WTC11 (cell line): ENCODE results near the gene PRKCZ. TPM values are rescaled to one million over a fixed set of nuclear protein-coding genes. Genes with fewer than 3 reads are reported as not detected.

ENCODE experiments used
- ATAC-seq: fragments of 200-7000 bp; cut with Tn5 transposase; 2 replicates; pipeline ENCODE4 v1.10.0; 2021; ENCODE audit warnings: mild to moderate bottlenecking, moderate library complexity
- CTCF ChIA-PET: fragments of 300-600 bp; sonication (Branson Sonifier 250); formaldehyde crosslinking; loops from one replicate; lab custom pipeline; 2021; ENCODE audit warnings: antibody characterized with exemption; lab: Charles Lee
- POLR2A ChIA-PET: fragments of 350-600 bp; sonication (Branson Sonifier 250); formaldehyde crosslinking; loops from one replicate; lab custom pipeline; 2021; ENCODE audit warnings: antibody characterized with exemption; lab: Charles Lee
- DNase-seq: peaks from one replicate; pipeline ENCODE4 v3.0.0; 2021; ENCODE audit warnings: low spot score
- H3K27ac Mint-ChIP-seq: 2 replicates; pipeline ENCODE4 v1.8.0; 2021; ENCODE audit warnings: mixed read lengths
- H3K27me3 Mint-ChIP-seq: 2 replicates; pipeline ENCODE4 v1.8.0; 2021; ENCODE audit warnings: low read depth, mild to moderate bottlenecking, moderate library complexity, mixed read lengths
- H3K36me3 Mint-ChIP-seq: 2 replicates; pipeline ENCODE4 v1.8.0; 2021; ENCODE audit warnings: mixed read lengths
- H3K4me1 Mint-ChIP-seq: 2 replicates; pipeline ENCODE4 v1.8.0; 2022; ENCODE audit warnings: mixed read lengths
- H3K4me3 Mint-ChIP-seq: 2 replicates; pipeline ENCODE4 v1.8.0; 2021; ENCODE audit warnings: mild to moderate bottlenecking, moderate library complexity, mixed read lengths
- H3K9me3 Mint-ChIP-seq: 2 replicates; pipeline ENCODE4 v1.8.0; 2021; ENCODE audit warnings: mixed read lengths
- CREM ChIP-seq: sonication (generic); formaldehyde crosslinking; IDR thresholded peaks from 2 replicates; pipeline ENCODE4 v1.8.1; 2022; ENCODE audit warnings: mild to moderate bottlenecking, missing genetic modification reagents, moderate library complexity
- HMGA2 ChIP-seq: fragments of 250-450 bp; sonication (Bioruptor Pico); IDR thresholded peaks from 2 replicates; pipeline ENCODE4 v1.4.0; 2021; ENCODE audit warnings: mild to moderate bottlenecking, moderate library complexity
- IRF2 ChIP-seq: sonication (generic); formaldehyde crosslinking; IDR thresholded peaks from 2 replicates; pipeline ENCODE4 v1.8.0; 2022; ENCODE audit warnings: low read depth, missing genetic modification reagents, borderline replicate concordance
- MYBL2 ChIP-seq: sonication (generic); formaldehyde crosslinking; IDR thresholded peaks from 2 replicates; pipeline ENCODE4 v1.8.1; 2023; ENCODE audit warnings: mild to moderate bottlenecking, moderate library complexity, missing genetic modification reagents
- NR1H2 ChIP-seq: sonication (generic); formaldehyde crosslinking; IDR thresholded peaks from 2 replicates; pipeline ENCODE4 v1.9.0; 2021; ENCODE audit warnings: mild to moderate bottlenecking, moderate library complexity, missing genetic modification reagents
- TEAD1 ChIP-seq: sonication (generic); formaldehyde crosslinking; IDR thresholded peaks from 2 replicates; pipeline ENCODE4 v1.8.0; 2022; ENCODE audit warnings: mild to moderate bottlenecking, missing genetic modification reagents
- ZNF138 ChIP-seq: sonication (generic); formaldehyde crosslinking; conservative IDR thresholded peaks from 2 replicates; pipeline ENCODE4 v1.8.1; 2022; ENCODE audit warnings: mild to moderate bottlenecking, moderate library complexity, missing genetic modification reagents
- ZNF232 ChIP-seq: sonication (generic); formaldehyde crosslinking; IDR thresholded peaks from 2 replicates; pipeline ENCODE4 v1.8.0; 2022; ENCODE audit warnings: mild to moderate bottlenecking, missing genetic modification reagents
- total RNA-seq: library from RNA; stranded (reverse); gene quantifications from 3 replicates; pipeline ENCODE4 v1.2.3, GENCODE V29; 2021
- TF ChIP-seq, protein P1 (sequence below): sonication (generic); formaldehyde crosslinking; IDR thresholded peaks from 2 replicates; pipeline ENCODE4 v1.8.0; 2023; ENCODE audit warnings: missing genetic modification reagents, mild to moderate bottlenecking, borderline replicate concordance
- TF ChIP-seq, protein P2 (sequence below): sonication (generic); formaldehyde crosslinking; IDR thresholded peaks from 2 replicates; pipeline ENCODE4 v1.8.1; 2022; ENCODE audit warnings: low read depth, mild to moderate bottlenecking, moderate library complexity, missing genetic modification reagents, borderline replicate concordance
- TF ChIP-seq, protein P3 (sequence below): sonication (generic); formaldehyde crosslinking; IDR thresholded peaks from 2 replicates; pipeline ENCODE4 v1.8.0; 2022; ENCODE audit warnings: missing genetic modification reagents

Gene PRKCZ
- total RNA-seq, 1 experiment from 2014 or later, result 52.5 TPM

DNA sequence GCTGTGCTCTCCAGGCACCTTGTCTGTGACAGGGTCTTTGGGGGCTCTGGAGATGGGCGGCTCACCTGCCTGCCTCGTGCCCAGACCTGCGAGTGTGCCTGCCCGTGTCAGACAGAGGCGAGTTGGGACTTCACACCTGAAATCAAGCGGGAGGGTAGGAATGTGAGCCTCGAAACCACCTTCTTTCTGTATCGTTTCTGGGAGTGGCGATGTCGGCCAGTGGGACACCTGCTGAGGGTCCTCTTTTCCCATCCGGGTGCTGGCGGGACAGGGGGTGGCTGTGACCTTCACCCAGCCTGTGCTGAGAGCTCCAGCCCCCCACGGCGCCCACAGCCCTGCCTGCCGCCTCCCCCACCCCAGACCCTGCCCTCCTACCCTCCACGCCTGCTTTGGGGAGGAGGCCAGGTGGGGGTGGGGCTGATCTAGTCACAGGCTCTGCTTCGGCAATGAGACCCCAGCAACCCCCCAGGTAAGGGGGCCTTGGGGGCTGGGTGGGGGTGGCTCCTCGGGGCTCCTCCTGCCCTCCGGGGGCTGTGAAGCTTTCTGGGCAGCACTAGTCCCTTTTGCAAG, 160.0 kb downstream of the PRKCZ start (continued):
- TF ChIP-seq, protein P1, sequence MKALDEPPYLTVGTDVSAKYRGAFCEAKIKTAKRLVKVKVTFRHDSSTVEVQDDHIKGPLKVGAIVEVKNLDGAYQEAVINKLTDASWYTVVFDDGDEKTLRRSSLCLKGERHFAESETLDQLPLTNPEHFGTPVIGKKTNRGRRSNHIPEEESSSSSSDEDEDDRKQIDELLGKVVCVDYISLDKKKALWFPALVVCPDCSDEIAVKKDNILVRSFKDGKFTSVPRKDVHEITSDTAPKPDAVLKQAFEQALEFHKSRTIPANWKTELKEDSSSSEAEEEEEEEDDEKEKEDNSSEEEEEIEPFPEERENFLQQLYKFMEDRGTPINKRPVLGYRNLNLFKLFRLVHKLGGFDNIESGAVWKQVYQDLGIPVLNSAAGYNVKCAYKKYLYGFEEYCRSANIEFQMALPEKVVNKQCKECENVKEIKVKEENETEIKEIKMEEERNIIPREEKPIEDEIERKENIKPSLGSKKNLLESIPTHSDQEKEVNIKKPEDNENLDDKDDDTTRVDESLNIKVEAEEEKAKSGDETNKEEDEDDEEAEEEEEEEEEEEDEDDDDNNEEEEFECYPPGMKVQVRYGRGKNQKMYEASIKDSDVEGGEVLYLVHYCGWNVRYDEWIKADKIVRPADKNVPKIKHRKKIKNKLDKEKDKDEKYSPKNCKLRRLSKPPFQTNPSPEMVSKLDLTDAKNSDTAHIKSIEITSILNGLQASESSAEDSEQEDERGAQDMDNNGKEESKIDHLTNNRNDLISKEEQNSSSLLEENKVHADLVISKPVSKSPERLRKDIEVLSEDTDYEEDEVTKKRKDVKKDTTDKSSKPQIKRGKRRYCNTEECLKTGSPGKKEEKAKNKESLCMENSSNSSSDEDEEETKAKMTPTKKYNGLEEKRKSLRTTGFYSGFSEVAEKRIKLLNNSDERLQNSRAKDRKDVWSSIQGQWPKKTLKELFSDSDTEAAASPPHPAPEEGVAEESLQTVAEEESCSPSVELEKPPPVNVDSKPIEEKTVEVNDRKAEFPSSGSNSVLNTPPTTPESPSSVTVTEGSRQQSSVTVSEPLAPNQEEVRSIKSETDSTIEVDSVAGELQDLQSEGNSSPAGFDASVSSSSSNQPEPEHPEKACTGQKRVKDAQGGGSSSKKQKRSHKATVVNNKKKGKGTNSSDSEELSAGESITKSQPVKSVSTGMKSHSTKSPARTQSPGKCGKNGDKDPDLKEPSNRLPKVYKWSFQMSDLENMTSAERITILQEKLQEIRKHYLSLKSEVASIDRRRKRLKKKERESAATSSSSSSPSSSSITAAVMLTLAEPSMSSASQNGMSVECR (CRISPR knock-in tag), result no peak
- no peak for TF ChIP-seq IRF2 (CRISPR knock-in tag)
- no peak for TF ChIP-seq NR1H2 (CRISPR knock-in tag)
- no peak for TF ChIP-seq ZNF138 (CRISPR knock-in tag)
- TF ChIP-seq TEAD1 (CRISPR knock-in tag), result no peak
- no peak for TF ChIP-seq CREM (CRISPR knock-in tag)

DNA sequence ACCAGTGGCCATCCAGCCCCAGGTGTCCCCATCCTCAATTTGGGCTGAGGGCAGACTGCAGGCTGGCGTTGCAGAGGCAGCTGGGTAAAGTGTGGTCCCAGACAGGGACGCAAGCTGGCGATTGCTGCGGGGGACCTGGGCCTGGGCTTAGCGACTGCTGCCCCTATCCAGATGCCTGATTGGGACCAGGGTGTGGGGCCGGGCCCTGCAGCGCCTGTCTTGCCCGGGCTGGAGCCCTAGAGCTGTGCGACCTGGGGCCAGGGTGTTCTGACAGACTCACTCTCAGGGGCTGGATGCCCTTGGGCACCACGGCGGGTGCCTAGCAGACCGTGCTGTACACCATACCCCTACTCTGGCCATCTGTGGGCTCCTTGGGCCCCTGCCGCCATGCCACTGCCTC, 160.6 kb downstream of the PRKCZ start:
- H3K36me3 Mint-ChIP-seq, result no peaks in the 10 kb centered on the region
- no peak overlapping the region for H3K4me3 Mint-ChIP-seq
- ChIA-PET POLR2A (interaction anchor here (0.9 to 1.5 kb wide), 2 partner anchors 12 to 17 kb away, joined by 3 to 4 read pairs; no protein-coding TSS in a partner anchor), CTCF (interaction anchor here (1.0 to 2.2 kb wide), 3 partner anchors 16 to 171 kb away, joined by 3 to 10 read pairs (median 8); partner anchors contain the start of gene FAAP20)
- H3K9me3 Mint-ChIP-seq, result no peaks in the 10 kb centered on the region
- H3K27me3 Mint-ChIP-seq, result peaks cover 14% of the 10 kb centered on the region
- H3K27ac Mint-ChIP-seq, result no peak overlapping the region
- peaks cover 15% of the 10 kb centered on the region for H3K4me1 Mint-ChIP-seq
- no peak for ATAC-seq
- DNase-seq, result no peak
- TF ChIP-seq HMGA2 (no peak), MYBL2 (CRISPR knock-in tag) (no peak)
- TF ChIP-seq, protein P2, sequence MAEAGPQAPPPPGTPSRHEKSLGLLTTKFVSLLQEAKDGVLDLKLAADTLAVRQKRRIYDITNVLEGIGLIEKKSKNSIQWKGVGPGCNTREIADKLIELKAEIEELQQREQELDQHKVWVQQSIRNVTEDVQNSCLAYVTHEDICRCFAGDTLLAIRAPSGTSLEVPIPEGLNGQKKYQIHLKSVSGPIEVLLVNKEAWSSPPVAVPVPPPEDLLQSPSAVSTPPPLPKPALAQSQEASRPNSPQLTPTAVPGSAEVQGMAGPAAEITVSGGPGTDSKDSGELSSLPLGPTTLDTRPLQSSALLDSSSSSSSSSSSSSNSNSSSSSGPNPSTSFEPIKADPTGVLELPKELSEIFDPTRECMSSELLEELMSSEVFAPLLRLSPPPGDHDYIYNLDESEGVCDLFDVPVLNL (CRISPR knock-in tag), result no peak
- TF ChIP-seq, all 79 proteins: peak for 0

DNA sequence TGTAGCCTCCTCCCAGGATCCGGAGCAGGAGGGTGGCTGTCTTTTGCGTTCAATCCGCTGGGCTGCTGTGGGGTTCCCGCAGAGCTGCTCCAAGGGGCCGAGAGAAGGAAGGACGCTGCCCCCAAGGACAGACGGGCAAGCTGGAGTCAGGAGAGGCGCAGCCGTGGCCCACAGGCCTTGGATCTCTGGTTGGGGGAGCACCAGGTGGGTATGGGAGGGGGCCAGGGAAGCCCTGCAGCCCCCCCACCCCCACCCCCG, 162.0 kb downstream of the PRKCZ start:
- peak overlapping the region; percentile 78 for H3K27ac Mint-ChIP-seq
- H3K4me1 Mint-ChIP-seq, result 0 out of 2 replicates have a peak, but pooled peaks cover 6% of the 10 kb centered on the region
- peaks cover under 1% of the 10 kb centered on the region; the same call in 1 of the 2 replicates for H3K27me3 Mint-ChIP-seq
- CTCF ChIA-PET, result interaction anchor here (0.7 to 2.2 kb wide), 5 partner anchors 9 to 169 kb away, joined by 3 to 8 read pairs (median 4); partner anchors contain the start of gene FAAP20
- TF ChIP-seq, protein P3, sequence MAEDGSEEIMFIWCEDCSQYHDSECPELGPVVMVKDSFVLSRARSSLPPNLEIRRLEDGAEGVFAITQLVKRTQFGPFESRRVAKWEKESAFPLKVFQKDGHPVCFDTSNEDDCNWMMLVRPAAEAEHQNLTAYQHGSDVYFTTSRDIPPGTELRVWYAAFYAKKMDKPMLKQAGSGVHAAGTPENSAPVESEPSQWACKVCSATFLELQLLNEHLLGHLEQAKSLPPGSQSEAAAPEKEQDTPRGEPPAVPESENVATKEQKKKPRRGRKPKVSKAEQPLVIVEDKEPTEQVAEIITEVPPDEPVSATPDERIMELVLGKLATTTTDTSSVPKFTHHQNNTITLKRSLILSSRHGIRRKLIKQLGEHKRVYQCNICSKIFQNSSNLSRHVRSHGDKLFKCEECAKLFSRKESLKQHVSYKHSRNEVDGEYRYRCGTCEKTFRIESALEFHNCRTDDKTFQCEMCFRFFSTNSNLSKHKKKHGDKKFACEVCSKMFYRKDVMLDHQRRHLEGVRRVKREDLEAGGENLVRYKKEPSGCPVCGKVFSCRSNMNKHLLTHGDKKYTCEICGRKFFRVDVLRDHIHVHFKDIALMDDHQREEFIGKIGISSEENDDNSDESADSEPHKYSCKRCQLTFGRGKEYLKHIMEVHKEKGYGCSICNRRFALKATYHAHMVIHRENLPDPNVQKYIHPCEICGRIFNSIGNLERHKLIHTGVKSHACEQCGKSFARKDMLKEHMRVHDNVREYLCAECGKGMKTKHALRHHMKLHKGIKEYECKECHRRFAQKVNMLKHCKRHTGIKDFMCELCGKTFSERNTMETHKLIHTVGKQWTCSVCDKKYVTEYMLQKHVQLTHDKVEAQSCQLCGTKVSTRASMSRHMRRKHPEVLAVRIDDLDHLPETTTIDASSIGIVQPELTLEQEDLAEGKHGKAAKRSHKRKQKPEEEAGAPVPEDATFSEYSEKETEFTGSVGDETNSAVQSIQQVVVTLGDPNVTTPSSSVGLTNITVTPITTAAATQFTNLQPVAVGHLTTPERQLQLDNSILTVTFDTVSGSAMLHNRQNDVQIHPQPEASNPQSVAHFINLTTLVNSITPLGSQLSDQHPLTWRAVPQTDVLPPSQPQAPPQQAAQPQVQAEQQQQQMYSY (CRISPR knock-in tag), result no peak
- no peak for TF ChIP-seq ZNF232 (CRISPR knock-in tag)
- peak; percentile 53 for DNase-seq
- POLR2A ChIA-PET, result no interaction called here
- peak; percentile 42 for ATAC-seq
- no peaks in the 10 kb centered on the region for H3K9me3 Mint-ChIP-seq
- no peaks in the 10 kb centered on the region for H3K36me3 Mint-ChIP-seq
- H3K4me3 Mint-ChIP-seq, result peak overlapping the region; percentile 34
